Embryonic facial prominence (tissue), 1 donor: ENCODE results near the gene AP3S2.

Experiments used
- DNase-seq: peaks from one replicate; pipeline ENCODE4 v3.0.0-alpha.2; 2016; ENCODE audit errors: extremely low spot score

Gene AP3S2

DNA sequence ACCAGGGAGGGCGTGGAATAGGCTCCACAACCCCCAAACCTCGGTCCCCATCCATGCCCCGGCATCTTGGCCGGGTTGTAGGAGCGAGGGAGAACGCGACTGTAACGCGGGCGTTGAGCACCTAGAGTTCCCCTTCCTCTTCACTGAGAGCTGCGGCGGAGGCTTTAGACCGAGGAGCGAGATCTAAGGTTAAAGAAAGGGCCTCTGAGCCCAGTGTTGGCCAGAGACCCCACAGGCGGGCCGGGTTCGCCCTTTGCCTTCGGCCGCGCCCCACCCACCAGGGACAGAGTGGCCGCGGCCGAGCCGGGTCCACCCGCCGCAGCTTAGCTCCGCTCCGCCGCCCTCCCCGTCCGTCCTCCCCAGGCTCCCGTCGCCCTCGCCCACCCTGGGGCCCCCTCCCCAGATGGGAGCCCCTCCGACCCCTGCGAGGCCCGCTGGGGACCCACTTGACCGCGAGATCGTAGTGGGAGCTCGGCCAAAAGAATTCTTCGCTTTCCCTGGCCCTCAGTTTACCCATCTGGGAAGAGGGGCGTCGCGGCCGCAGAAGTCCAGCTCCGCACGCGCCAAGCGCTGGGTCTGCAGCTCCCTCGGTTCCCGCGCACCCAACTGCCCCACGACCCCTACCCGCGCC lies 79.6 kb downstream of the AP3S2 start:
- no peak for DNase-seq

DNA sequence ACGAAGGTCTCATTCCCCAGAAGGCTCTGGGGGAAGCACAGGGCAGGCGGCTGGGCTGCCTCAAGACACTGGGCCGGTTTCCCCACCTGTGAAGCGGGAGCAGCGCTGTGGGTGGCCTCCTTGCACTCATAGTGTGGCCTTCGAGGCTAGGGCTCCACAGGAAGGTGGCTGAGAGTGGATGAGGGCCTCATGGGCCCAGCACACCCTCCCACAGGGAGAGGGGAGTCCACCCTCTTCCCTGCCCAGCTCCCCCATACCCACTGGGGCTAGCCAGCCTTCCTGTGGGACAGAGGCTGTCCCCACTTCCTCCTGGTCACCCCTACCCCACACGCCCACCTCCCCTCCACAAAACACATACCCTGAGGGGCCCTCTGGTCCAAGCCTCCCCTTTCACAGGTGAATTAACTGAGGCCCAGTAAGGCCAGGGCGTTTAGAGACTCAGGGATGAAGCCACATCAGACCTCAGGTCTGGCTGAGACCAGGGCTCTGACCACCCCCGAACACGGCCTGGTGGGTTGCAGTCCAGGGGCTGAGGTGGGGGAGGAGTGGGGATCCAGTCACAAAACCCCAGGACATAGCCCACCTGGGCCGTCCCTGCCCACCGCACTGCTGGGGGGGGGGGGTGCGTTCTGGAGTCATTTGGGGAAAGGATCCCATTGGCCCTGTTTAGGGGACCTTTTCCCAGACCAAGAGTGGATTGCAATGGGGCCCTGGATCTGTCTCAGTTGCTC lies 80.2 kb downstream of the AP3S2 start:
- DNase-seq: no peak

DNA sequence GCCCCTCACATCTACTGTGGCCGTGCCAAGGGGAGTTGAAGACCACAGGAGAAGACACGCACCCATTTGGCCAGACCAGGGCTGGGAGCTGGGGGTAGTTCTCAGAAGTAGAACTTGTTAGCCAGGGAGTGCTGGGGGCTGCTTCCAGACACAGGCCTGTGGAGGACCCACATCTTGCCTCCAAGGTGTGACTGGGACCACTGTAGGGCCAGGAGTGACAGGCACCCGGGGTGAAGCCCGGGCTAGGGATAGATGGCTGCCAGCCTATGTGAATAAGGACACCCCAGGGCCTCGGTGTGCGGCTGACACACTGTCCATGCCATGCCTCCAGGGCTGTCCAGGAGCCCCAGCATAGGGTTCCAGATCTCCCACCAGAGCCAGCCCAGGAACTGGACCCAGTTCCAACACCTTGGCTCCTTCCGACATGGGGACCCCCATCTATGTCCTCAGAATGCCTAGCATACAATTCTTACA lies 80.9 kb downstream of the AP3S2 start:
- no peak for DNase-seq

DNA sequence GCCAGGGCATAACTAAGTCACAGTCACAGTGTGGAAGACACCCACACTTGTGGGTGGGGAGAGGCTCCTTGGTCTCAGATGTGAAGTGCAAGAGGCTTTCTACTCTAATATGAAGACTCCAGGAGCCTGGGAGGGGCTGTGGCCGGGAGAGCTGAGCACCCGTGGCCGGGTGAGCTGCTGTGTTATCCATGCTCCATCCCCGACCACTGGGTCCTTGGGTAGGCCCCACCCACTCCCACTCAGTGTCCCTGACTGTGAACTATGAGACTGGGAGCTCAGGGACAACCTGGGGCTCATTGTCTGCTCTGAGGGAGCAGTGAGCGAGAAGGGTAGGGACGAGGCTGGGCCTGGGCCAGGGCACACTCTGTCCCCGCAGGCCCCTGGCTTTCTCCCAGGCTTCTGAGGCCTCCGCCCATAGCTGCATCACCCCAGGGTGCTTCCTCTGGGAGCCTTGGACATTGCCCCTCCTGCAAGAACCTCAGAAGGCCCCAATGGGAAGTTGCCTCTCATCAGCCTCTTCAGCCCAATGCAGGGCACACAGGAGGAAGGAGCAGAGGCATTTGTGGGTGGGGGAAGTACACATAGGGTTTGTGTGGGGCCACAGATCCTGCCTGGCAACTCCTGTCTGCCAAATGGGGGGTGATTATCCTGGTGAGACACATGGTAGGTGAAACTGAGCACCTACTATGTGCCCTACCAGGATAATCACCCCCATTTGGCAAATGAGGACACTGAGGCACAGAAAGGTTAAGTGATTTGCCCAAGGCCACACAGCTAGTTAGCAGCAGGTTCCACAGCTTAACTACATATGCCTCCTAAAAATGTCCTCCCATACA lies 81.6 kb downstream of the AP3S2 start:
- DNase-seq: no peak

DNA sequence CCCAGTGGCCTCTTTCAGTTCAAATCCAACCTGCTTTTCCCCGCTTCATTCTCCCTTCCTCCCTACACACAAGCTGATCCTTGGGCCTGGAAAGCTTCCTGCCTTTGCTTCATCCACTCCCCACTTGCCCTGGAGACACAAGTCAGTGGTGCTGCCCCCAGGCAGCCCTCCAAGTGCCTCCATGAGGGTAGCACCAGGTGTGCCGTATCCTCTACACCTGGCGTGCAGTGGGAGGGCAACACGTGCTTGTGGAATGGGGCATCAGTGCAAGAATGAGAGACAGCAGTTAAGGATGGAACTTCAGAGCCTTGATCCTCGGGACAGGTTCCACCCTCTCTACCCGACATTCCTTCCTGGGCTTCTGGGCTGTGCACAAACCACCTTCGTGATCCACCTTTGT lies 83.0 kb downstream of the AP3S2 start:
- no peak for DNase-seq

DNA sequence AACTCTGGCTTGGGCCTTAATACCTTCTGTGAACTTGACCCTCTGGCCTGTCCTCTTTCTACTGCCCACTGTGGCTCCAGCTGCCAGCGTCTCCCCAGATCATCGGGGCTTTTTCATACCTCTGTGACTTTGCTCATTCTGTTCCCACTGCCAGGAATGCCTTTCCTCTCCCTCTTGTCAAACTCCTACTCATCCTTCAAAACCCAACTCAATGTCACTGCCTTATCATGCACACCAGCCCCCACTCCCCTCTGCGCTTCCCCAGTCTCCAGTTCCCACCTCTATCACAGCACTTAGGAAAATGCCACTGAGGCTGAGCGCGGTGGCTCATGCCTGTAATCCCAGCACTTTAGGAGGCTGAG lies 84.0 kb downstream of the AP3S2 start:
- no peak for DNase-seq

DNA sequence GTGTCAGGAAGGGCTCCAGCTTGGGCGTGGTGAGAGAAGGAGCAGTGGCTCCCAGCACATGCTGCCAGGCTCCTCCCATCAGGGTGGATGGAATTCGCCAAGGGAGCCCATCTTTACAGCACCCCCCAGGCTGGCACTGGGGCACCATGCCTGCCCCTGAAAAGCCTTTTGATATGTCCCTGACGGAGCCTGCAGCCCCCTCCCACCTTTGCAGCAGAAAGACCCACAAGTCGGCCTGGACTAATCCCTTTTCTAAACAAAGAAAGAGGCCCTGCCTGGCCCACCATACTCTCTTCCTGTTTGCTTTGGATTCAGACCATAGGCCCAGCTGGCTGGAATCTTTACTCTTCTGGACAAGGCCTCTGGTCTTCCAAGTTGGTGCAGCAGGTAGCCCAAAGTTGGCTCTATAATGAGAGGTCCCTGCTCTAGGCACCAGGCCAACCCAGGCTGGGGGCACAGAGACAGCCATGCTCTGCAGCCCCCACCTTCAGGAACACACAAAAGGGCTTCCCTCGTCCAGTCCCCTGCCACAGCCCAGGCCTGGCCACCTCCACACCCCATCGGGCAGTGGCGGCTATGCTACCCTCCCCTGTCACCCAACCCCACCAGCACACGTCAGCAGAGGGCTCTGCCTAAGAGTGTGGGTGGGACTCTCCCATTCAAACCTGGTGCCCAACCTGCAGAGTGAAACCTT lies 84.6 kb downstream of the AP3S2 start:
- no peak for DNase-seq

DNA sequence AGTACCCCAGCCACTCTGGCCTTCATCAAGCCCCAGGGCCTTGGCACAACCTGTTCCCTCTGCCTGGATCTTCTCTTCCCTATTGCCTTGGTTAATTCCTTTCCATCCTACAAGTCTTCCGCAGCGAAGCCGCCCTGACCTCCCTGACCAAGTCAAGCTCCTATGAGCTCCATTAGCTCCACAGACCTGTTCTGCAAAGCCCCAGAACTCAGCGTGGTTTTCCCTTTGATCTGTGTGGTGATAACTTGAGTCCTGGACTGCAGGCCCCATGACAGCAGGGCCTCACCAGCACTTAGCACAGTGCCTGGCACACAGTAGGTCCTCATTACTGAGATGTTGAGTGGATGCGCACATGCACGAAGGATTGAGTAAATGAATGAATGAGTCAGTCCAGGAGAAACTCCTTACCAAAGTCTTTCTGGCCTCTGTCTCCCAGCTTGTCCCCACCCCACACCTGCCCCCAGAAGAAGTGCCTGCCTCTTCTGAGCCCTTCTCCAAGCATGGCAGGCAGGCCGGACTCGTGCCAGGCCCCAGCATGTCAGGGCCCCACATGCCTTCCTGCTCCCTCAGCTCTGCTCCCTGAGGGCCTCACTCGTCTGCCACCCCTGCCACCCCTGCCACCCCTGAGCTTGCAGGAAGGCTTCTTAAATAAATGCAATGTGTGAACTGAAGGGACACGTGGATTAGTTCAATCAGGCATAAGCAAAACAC lies 85.5 kb downstream of the AP3S2 start:
- no peak for DNase-seq

DNA sequence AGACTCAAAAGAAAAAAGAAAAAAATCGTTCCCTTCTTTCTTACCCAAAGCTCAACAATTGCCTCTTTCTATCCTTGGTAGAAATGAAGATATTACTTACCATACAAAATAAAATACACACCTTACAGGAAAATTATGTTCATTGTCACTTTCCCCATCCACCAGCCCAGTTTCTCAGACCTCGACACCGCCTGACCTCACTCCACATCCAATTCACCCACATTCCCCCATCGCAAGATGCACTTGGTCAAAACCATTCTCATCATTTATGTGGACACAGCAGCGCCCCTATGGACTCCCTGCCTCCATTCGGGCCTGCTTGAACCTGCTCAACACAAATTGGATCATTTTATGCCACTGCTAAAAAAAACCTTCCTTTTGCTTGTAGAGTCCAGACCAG lies 86.1 kb downstream of the AP3S2 start:
- DNase-seq: no peak

DNA sequence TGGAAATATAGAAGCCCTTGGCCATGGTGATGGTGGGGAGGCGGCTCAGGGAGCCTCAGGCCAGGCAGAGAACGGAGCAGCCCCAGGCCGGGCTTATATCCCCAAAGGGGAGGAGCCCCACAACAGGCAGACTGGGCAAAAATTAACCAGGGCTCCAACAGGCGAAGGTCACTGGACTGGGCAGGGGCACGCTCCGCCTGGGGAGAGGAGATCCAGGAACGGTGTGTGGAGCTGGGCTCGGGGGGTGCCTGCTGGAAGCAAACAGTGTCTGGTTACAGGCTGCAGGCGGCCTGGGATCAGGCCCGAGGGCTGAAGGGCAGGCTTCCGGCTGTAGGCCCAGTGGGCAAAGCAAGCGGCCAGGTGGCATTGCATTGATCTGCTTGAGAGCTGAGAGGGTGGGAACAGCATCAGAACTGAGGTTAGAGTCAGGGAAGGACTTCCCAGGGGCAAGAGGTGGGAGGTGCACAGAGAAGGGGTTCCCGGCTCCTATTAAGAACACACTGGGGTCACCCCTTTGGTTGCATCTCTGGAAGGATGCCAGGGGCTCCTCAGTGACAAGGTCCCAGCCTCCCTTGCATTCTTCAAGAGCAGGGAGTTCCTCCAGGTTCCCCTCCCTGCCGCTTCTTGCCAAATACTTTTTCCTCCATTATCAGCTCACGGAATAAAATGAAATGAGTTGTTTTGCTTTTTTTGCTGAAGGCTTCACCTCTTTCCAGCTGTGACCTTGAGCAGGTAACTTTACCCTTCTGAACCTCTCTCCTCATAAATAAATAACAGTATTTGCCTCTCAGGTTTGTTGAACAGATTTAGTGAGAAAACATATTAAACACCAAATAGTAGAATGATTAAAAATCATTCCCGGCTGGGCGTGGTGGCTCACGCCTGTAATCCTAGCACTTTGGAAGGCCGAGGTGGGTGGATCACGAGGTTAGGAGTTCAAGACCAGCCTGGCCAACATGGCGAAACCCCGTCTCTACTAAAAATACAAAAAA lies 86.9 kb downstream of the AP3S2 start:
- DNase-seq: no peak

DNA sequence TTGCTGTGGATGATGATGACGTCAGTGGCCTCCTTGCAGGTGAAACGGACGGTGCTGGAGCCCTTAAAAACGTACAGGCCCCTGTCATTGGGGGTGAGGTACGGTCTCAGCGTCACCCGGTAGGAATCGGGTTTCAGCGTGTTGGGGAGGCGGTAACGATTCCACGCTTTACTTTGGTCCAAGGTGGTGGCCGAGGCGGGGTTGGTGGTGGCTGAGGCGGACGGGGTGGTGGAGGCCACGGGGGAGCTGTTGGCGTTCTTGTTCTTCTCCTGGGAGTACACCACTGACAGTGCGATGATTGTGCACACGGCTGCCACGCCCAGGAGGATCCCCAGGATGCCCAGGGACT lies 87.6 kb downstream of the AP3S2 start:
- DNase-seq: no peak

DNA sequence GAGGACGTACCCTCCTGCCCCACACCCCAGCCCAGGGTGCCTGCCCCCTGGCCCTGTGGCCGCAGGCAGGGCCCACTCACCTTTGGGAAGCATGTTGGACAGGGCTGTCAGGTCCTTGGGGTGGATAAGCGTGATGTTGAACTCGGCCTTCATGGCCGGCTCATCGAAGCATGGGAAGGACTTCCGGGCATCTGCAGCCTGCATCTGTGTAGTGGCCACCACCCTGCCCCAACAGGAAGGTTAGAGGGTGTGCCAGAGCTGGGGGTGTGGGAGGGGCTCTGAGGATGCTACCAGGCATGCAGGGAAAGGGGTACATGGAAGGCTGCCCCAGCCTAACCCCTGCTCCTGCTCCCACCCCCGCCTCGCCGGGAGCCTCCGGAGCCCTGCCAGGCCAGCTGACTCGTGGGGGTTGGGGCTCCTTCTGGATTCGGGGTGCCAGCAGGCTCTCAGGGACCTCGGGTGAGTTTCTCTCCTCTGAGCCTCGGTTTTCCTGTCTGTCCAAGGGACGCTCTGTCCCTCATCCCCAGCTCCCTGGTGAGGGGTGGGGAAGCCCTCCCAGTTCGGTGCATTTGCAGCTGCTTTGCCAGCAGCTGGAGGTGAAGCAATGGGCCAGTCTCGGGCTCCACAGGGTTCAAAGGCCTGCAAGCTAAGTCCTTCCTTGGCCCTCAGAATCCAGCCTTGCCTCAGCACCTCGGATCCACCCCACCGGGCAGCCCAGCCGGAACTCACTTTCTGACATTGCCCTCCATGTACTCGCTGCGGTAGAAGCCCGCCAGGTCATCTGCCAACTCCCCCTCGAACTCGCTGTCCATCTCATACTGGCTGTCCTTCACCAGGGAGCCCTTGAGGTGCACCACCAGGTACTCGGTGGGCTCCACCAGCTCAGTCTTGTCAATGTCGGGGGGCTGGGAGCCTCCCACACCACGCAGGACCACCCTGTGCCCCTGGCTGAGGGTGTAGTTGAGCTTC lies 88.3 kb downstream of the AP3S2 start:
- DNase-seq: no peak

DNA sequence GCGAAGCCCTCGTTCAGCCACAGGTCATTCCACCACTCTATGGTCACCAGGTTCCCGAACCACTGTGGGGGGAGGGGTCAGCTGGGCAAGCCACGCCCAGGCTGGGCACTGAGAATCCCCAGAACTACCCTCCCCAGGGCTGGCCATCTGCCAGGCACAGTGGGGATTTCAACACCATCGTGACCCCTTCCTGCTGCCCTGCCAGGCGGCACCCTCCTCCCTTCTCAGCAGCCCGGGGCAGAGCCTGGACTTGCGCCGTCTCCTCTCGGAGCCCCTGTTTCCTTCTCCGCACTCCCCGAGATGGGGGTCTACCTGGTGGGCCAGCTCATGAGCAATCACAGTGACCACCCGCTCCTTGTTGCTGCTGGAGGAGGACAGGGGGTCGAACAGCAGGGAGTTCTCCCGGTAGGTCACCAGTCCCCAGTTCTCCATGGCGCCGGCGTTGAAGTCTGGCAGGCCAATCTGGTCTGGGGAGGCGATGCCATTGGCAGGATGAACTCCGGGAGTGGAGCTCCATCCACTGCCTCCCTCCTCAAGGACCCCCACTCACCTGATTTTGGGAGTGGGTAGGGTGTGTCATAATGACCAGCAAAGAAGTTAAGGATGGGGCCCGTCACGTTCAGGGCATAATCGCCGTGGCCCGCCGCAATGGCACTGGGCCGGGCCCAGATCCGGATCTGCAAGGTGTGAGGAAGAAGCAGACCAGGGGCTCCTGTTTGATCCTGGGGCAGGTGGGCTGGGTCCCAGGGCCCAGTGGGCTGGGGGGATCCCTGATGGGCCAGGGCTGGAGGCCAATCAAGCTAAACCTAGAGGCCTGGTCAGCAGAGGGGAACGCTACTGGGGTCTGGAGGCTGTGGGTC lies 89.6 kb downstream of the AP3S2 start:
- no peak for DNase-seq

DNA sequence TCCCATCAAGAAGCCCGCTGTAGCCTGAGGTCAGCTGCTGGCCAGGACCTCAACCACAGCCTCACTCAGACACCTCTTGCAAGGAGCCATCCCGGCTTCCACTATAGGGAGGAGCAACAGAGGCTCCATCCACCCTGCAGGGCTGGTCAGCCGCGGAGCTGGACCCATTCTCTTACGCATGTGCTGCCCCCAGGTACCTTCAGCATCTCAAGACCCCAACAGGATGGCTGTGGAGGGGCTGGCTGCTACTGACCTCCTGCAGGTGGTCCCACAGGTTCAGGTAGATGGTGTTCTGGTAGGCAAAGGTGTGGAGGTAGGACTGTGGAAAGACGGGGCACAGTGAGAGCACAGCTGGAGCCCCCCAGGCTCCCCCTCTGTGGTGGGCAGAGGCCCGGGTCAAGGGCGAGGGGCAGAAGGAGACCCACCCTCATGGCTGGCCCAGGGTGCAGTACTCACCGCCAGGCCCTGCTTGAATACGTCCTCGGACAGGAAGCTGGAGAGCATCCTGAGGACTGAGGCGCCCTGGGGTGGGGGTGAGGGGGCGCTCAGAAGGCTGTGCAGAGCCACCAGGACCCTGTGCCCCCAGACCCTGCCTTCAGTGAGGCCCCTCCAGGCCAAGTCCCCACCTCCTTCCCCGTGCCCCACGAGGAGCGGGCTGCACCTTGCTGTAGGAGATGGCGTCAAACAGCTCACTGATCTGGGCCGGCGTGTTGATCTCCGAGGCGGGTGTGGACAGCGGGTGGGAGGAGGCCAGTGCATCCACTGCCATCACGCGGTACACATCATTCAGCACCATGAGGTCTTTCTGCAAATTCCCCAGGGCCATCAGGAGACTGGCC lies 90.6 kb downstream of the AP3S2 start:
- DNase-seq: no peak

DNA sequence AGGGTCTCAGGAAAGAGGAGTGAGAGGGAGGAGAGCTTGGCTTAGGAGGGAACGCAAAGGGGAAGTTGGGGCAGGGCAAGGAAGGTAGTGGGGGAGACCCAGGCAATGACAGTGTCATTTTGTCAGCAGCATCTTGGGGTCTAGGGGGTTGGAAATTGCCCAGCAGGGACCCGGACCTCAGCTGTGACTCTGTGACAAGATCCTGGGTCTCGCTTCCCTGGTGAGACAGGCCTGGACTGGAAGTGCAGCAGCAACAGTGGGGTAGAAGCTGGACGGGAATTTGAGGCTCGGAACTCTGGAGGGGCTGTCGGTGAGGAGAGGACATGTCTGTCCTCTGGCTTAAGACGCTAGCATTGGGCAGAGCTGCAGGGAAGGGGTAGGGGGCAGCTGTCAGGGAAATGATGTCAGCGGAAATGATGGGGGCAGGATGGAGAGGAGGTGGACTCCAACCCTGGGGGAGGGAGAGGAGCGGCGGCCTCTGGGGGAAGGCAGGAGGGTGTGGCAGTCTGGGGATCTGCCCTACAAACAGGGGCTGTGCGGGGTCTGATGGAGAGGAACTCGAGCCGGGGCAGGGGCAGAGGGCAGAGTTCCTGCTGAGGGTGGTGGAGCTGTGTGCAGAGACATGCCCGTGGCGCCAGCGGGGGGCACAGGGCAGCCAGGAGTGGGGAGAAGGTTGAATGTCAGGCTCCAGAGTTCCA lies 91.4 kb downstream of the AP3S2 start:
- no peak for DNase-seq

DNA sequence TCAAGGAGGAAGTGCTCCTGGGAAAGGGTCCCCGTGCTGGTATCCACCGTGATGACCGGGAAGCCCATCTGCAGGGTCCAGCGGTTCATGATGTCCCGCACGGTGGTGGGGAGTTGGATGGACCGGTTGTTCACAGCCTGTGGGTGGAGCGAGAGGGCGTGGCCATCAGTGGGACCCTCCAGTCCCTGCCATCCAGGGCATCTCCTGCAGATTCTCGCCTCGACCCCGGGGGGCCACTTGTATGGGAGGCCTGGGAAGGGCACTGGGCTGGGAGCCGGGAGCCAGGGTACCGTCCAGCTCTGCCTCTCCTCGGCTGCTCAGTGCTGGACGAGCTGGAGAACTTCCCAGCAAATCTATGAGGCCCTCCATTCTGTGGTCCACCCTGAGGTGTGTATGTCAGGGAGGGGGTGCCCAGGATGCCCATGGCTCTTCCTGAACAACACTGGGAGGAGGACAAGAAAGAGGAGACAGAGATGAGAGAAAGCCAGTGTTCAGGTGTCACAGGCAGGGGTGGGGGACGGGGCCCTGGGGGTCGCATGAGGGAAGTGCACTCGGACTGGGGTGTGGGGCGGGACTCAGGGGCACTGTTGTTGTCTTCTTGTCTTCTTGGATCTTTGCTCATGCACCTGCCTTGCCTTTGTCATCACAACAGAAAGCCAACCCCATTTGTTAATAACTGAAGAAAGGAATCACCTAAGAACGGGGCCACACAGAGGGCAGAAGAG lies 92.2 kb downstream of the AP3S2 start:
- no peak for DNase-seq
